Measurements from ENCODE around the gene ALS2. TPM values are rescaled to one million over a fixed set of nuclear protein-coding genes. Genes with fewer than 3 reads are reported as not detected.

The ALS2 gene
- total RNA-seq, 2 experiments from 2014 or later: 8.3 to 11.3 TPM

DNA sequence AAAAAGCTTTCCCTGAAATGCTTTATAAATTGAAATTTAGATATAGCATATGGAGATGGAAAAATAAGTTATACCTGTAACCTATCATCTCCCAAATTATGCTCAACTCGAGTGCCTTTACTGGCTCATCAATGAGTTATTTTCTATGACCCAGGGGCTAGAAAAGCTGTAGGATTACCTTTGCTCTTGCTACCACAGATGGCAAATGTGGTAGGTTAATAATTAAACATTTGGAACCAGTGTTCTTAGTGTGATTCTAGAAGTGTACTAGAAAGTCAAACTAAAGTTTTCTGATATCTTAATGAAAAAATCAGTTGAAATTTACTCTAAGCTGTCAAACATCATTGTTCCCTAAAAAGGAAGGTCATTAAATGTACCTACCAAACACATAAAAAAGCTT is 22.5 kb downstream of the ALS2 start:
- Histone ChIP-seq H3K36me3 (ENCODE audit: insufficient read depth, low read length) (no peaks in the 10 kb centered on the region), H3K27ac (ENCODE audit: low read depth, low read length, poor library complexity, severe bottlenecking) (no peak overlapping the region), H4K20me1 (ENCODE audit: insufficient read depth, low read length) (no peaks in the 10 kb centered on the region), H3K79me2 (ENCODE audit: insufficient read depth, low read depth, low read length) (no peaks in the 10 kb centered on the region), H3K4me2 (ENCODE audit: low read length) (no peak overlapping the region), H3K9me2 (ENCODE audit: insufficient read depth, low read length) (no peaks in the 10 kb centered on the region), H3K4me1 (ENCODE audit: insufficient read depth, low read length, poor library complexity, severe bottlenecking) (no peaks in the 10 kb centered on the region), H3K9me3 (ENCODE audit: low read length) (no peaks in the 10 kb centered on the region), H2AFZ (ENCODE audit: low read length) (no peak overlapping the region), H3K4me3 (ENCODE audit: low read depth, low read length, poor library complexity, severe bottlenecking) (no peak overlapping the region)
- POLR2A ChIA-PET: interaction anchor here (0.6 to 1.2 kb wide), 3 partner anchors 10 to 203 kb away, joined by 3 to 7 read pairs (median 5); partner anchors contain the start of gene TMEM237
- BruUV-seq (replicated peaks): no TSS peak
- intact Hi-C loops (cut with micrococcal nuclease; ENCODE audit: unreplicated experiment): no loop called here
- TF ChIP-seq, protein P1, sequence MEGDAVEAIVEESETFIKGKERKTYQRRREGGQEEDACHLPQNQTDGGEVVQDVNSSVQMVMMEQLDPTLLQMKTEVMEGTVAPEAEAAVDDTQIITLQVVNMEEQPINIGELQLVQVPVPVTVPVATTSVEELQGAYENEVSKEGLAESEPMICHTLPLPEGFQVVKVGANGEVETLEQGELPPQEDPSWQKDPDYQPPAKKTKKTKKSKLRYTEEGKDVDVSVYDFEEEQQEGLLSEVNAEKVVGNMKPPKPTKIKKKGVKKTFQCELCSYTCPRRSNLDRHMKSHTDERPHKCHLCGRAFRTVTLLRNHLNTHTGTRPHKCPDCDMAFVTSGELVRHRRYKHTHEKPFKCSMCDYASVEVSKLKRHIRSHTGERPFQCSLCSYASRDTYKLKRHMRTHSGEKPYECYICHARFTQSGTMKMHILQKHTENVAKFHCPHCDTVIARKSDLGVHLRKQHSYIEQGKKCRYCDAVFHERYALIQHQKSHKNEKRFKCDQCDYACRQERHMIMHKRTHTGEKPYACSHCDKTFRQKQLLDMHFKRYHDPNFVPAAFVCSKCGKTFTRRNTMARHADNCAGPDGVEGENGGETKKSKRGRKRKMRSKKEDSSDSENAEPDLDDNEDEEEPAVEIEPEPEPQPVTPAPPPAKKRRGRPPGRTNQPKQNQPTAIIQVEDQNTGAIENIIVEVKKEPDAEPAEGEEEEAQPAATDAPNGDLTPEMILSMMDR (conservative IDR thresholded peaks at IDR 0.05; ENCODE audit: low read length): no peak
- TF ChIP-seq EZH2phosphoT487 (IDR thresholded peaks at IDR 0.05; ENCODE audit: borderline replicate concordance, low read depth, low read length): no peak
- CTCF ChIA-PET (ENCODE audit: unreplicated experiment): no interaction called here
- DNase-seq (ENCODE audit: low spot score): no peak

DNA sequence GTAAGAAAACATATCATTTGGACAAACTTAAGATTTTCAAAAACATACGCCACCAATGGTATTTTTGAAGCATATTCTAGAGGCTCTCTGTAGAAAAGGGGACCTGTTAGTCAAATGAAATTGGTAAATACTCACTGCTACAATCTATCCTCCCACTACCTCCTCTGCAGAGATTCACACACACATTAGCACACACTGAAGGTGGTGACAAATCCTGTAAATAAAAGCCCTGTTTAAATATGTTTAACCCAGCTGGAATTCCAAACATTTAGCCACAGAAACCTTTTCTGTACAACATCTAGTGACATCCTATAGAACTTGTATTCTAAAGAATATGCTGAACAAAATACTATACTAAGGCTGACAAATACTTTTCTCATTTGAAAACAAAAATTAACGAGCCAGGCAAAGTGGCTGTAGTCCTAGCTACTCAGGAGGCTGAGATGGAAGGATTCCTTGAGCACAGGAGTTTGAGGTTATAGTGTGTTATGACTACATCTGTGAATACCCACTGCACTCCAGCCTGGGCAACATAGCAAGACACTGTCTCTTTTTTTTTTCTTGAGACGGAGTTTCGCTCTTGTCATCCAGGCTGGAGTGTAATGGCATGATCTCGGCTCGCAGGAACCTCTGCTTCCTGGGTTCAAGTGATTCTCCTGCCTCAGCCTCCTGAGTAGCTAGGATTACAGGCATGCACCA is 25.9 kb downstream of the ALS2 start:
- BruUV-seq (replicated peaks): no TSS peak
- H3K9me3 ChIP-seq (ENCODE audit: low read length): no peaks in the 10 kb centered on the region
- TF ChIP-seq, protein P1 (conservative IDR thresholded peaks at IDR 0.05; ENCODE audit: low read length): no peak
- TF ChIP-seq EZH2phosphoT487 (IDR thresholded peaks at IDR 0.05; ENCODE audit: borderline replicate concordance, low read depth, low read length): no peak
- no peak overlapping the region for H3K27ac ChIP-seq (ENCODE audit: low read depth, low read length, poor library complexity, severe bottlenecking)
- H3K36me3 ChIP-seq (ENCODE audit: insufficient read depth, low read length): no peaks in the 10 kb centered on the region
- no peaks in the 10 kb centered on the region for H3K4me1 ChIP-seq (ENCODE audit: insufficient read depth, low read length, poor library complexity, severe bottlenecking)
- no peaks in the 10 kb centered on the region for H3K79me2 ChIP-seq (ENCODE audit: insufficient read depth, low read depth, low read length)
- H3K4me3 ChIP-seq (ENCODE audit: low read depth, low read length, poor library complexity, severe bottlenecking): no peak overlapping the region
- no peak overlapping the region for H3K4me2 ChIP-seq (ENCODE audit: low read length)
- H4K20me1 ChIP-seq (ENCODE audit: insufficient read depth, low read length): no peaks in the 10 kb centered on the region
- no peak overlapping the region for H2AFZ ChIP-seq (ENCODE audit: low read length)
- no peaks in the 10 kb centered on the region for H3K9me2 ChIP-seq (ENCODE audit: insufficient read depth, low read length)
- intact Hi-C loops (cut with micrococcal nuclease; ENCODE audit: unreplicated experiment): no loop called here
- POLR2A ChIA-PET: interaction anchor here (0.7 to 1.8 kb wide), 3 partner anchors 12 to 438 kb away, joined by 3 to 6 read pairs (median 3); no protein-coding TSS in a partner anchor
- CTCF ChIA-PET (ENCODE audit: unreplicated experiment): no interaction called here
- DNase-seq (ENCODE audit: low spot score): no peak

DNA sequence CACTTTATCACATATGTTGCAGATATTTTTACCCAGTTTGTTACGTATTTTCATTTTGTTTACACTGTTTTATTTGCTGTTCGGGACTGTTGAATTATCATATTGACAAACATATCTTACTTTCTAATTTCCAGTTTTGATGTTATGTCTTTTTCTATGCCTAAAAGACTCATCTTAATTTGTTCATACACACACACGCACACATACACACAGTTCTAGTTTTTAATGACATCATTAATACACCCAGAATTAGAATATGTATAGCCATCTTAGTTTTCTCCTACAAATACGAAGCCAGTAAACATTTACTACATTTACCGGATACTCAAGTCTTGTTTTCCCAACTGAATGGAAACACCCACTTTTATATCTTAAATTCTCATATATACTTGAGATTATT is 29.2 kb downstream of the ALS2 start:
- POLR2A ChIA-PET: no interaction called here
- Histone ChIP-seq H4K20me1 (ENCODE audit: insufficient read depth, low read length) (no peaks in the 10 kb centered on the region), H2AFZ (ENCODE audit: low read length) (no peak overlapping the region), H3K36me3 (ENCODE audit: insufficient read depth, low read length) (no peaks in the 10 kb centered on the region), H3K27ac (ENCODE audit: low read depth, low read length, poor library complexity, severe bottlenecking) (no peak overlapping the region), H3K4me1 (ENCODE audit: insufficient read depth, low read length, poor library complexity, severe bottlenecking) (no peaks in the 10 kb centered on the region), H3K79me2 (ENCODE audit: insufficient read depth, low read depth, low read length) (no peaks in the 10 kb centered on the region), H3K4me3 (ENCODE audit: low read depth, low read length, poor library complexity, severe bottlenecking) (no peak overlapping the region), H3K9me2 (ENCODE audit: insufficient read depth, low read length) (no peaks in the 10 kb centered on the region), H3K4me2 (ENCODE audit: low read length) (no peak overlapping the region), H3K9me3 (ENCODE audit: low read length) (no peaks in the 10 kb centered on the region)
- CTCF ChIA-PET (ENCODE audit: unreplicated experiment): no interaction called here
- intact Hi-C loops (cut with micrococcal nuclease; ENCODE audit: unreplicated experiment): no loop called here
- TF ChIP-seq, protein P1 (conservative IDR thresholded peaks at IDR 0.05; ENCODE audit: low read length): no peak
- TF ChIP-seq EZH2phosphoT487 (IDR thresholded peaks at IDR 0.05; ENCODE audit: borderline replicate concordance, low read depth, low read length): no peak
- no peak for DNase-seq (ENCODE audit: low spot score)
- no TSS peak for BruUV-seq (replicated peaks)
